ENCODE data around the gene ESPNL.

The ESPNL gene

GRCh38 chr2:238140040-238140439 lies 39.9 kb downstream of the ESPNL start:
- no peak for DNase-seq (ENCODE audit: low read depth in 3 of 3, low spot score in 1 of 3)

GRCh38 chr2:238140721-238141540 lies 40.8 kb downstream of the ESPNL start:
- no peak for DNase-seq (ENCODE audit: low read depth in 3 of 3, low spot score in 1 of 3)

GRCh38 chr2:238141541-238142318 lies 41.6 kb downstream of the ESPNL start:
- DNase-seq (ENCODE audit: low read depth in 3 of 3, low spot score in 1 of 3) = no peak

- DNase-seq (ENCODE audit: low read depth in 3 of 3, low spot score in 1 of 3) = no peak
Observed at GRCh38 chr2:238142382-238143205, 42.5 kb downstream of the ESPNL start.

GRCh38 chr2:238143239-238143951 lies 43.3 kb downstream of the ESPNL start:
- DNase-seq (ENCODE audit: low read depth in 3 of 3, low spot score in 1 of 3) = no peak

GRCh38 chr2:238144262-238144661 lies 44.1 kb downstream of the ESPNL start:
- no peak for DNase-seq (ENCODE audit: low read depth in 3 of 3, low spot score in 1 of 3)

- DNase-seq (ENCODE audit: low read depth in 3 of 3, low spot score in 1 of 3) = no peak
Observed at GRCh38 chr2:238145046-238145445, 44.9 kb downstream of the ESPNL start.

- no peak for DNase-seq (ENCODE audit: low read depth in 3 of 3, low spot score in 1 of 3)
Observed at GRCh38 chr2:238145851-238146250, 45.7 kb downstream of the ESPNL start.

GRCh38 chr2:238146884-238147544 lies 46.9 kb downstream of the ESPNL start:
- DNase-seq (ENCODE audit: low read depth in 3 of 3, low spot score in 1 of 3) = no peak

- DNase-seq (ENCODE audit: low read depth in 3 of 3, low spot score in 1 of 3) = no peak
Observed at GRCh38 chr2:238148981-238149380, 48.8 kb downstream of the ESPNL start.

GRCh38 chr2:238149841-238150572 lies 49.9 kb downstream of the ESPNL start:
- no peak for DNase-seq (ENCODE audit: low read depth in 3 of 3, low spot score in 1 of 3)

GRCh38 chr2:238150686-238151085 lies 50.5 kb downstream of the ESPNL start:
- no peak for DNase-seq (ENCODE audit: low read depth in 3 of 3, low spot score in 1 of 3)

GRCh38 chr2:238151205-238151604 lies 51.1 kb downstream of the ESPNL start:
- DNase-seq (ENCODE audit: low read depth in 3 of 3, low spot score in 1 of 3) = no peak

- DNase-seq (ENCODE audit: low read depth in 3 of 3, low spot score in 1 of 3) = no peak
Observed at GRCh38 chr2:238151628-238152235, 51.6 kb downstream of the ESPNL start.

GRCh38 chr2:238152771-238153688 lies 52.9 kb downstream of the ESPNL start:
- no peak for DNase-seq (ENCODE audit: low read depth in 3 of 3, low spot score in 1 of 3)

GRCh38 chr2:238154570-238154969 lies 54.4 kb downstream of the ESPNL start:
- no peak for DNase-seq (ENCODE audit: low read depth in 3 of 3, low spot score in 1 of 3)

GRCh38 chr2:238155051-238155760 lies 55.1 kb downstream of the ESPNL start:
- DNase-seq (ENCODE audit: low read depth in 3 of 3, low spot score in 1 of 3) = no peak
